ENCODE results near the gene TGIF2. TPM values are rescaled to one million over a fixed set of nuclear protein-coding genes. Genes with fewer than 3 reads are reported as not detected.
"Not testable (repeated sequence)": the region's sequence is repeated elsewhere in the genome, so short reads cannot be mapped to it uniquely, and the experiment has no call there.

TGIF2 gene
- total RNA-seq, 1 donor from 2014 or later, result 140 TPM

DNA sequence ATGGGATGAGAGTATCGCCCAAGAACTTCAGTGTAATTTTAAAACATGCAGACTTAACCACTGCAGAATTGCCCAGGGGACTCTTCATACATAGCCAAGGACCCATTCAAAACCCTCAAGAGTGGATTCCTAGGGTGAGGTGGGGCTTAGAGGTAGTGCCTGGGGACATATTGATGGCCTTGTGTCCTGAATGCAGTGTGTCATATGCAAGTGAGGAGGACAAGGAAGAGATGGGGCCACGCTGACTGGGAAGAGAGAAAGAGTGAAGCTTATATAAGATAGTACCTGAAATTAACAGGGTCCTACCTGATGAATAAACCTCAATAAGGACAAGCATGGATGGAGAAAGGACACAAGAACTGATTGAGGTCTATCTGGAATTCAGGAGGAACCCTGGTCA, 18.1 kb upstream of the TGIF2 start:
- TF ChIP-seq, protein P1, sequence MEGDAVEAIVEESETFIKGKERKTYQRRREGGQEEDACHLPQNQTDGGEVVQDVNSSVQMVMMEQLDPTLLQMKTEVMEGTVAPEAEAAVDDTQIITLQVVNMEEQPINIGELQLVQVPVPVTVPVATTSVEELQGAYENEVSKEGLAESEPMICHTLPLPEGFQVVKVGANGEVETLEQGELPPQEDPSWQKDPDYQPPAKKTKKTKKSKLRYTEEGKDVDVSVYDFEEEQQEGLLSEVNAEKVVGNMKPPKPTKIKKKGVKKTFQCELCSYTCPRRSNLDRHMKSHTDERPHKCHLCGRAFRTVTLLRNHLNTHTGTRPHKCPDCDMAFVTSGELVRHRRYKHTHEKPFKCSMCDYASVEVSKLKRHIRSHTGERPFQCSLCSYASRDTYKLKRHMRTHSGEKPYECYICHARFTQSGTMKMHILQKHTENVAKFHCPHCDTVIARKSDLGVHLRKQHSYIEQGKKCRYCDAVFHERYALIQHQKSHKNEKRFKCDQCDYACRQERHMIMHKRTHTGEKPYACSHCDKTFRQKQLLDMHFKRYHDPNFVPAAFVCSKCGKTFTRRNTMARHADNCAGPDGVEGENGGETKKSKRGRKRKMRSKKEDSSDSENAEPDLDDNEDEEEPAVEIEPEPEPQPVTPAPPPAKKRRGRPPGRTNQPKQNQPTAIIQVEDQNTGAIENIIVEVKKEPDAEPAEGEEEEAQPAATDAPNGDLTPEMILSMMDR (IDR thresholded peaks at IDR 0.05; ENCODE audit: unreplicated experiment), result no peak
- Mint-ChIP-seq H3K4me1 (ENCODE audit: low read depth) (peaks cover 1% of the 10 kb centered on the region), H3K27ac (no peak overlapping the region), H3K27me3 (no peaks in the 10 kb centered on the region), H3K36me3 (ENCODE audit: insufficient read depth) (peaks cover 1% of the 10 kb centered on the region), H3K4me3 (ENCODE audit: low read depth) (no peak overlapping the region), H3K9me3 (ENCODE audit: low read depth) (no peaks in the 10 kb centered on the region)
- no peak for DNase-seq (ENCODE audit: low spot score, unreplicated experiment)

DNA sequence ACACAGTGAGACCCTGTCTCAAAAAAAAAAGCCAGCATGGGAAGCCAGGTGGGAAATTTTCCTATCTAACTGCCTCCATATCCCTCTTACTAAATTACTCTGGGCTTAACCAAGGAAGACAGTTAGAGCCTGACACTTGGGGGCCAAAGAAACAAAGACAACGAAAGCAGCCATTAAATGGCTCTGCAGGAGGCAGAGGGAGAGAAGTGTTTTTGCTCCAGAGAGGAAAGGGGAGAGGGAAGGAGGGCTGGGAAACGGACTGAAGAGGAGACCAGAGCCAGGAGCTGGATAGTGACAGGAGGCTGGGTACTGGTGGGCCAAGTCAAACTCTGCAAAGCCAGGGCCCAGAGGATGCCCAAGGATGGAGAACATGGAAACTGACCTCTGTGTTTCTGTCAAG, 10.7 kb upstream of the TGIF2 start:
- Mint-ChIP-seq H3K4me1 (ENCODE audit: low read depth) (no peaks in the 10 kb centered on the region), H3K27ac (no peak overlapping the region), H3K9me3 (ENCODE audit: low read depth) (peaks cover 6% of the 10 kb centered on the region), H3K36me3 (ENCODE audit: insufficient read depth) (peaks cover 6% of the 10 kb centered on the region), H3K4me3 (ENCODE audit: low read depth) (no peak overlapping the region), H3K27me3 (no peaks in the 10 kb centered on the region)
- no peak for DNase-seq (ENCODE audit: low spot score, unreplicated experiment)
- TF ChIP-seq, protein P1 (IDR thresholded peaks at IDR 0.05; ENCODE audit: unreplicated experiment), result no peak

DNA sequence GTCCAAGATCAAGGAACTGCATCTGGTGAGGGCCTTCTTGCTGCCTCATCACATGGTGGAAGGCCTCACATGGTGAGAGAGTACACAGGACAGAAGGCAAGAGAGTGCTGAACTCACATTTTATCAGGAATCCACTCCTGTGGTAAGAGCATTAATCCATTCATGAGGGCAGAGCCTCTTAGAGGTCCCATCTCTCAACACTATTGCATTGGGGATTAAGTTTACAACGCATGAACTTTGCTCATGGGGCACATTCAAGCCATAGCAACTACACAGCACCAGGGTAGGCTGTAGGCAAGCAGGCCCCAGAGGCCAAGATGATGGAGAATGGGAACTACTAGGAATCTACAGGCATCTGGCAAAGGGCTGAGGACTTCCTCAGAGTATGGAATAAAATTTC, 10.0 kb upstream of the TGIF2 start:
- no peaks in the 10 kb centered on the region for H3K4me1 Mint-ChIP-seq (ENCODE audit: low read depth)
- peaks cover 6% of the 10 kb centered on the region for H3K9me3 Mint-ChIP-seq (ENCODE audit: low read depth)
- H3K27ac Mint-ChIP-seq, result peak overlapping the region; percentile 60
- no peak overlapping the region for H3K4me3 Mint-ChIP-seq (ENCODE audit: low read depth)
- TF ChIP-seq, protein P1 (IDR thresholded peaks at IDR 0.05; ENCODE audit: unreplicated experiment), result no peak
- no peaks in the 10 kb centered on the region for H3K27me3 Mint-ChIP-seq
- no peak for DNase-seq (ENCODE audit: low spot score, unreplicated experiment)
- H3K36me3 Mint-ChIP-seq (ENCODE audit: insufficient read depth), result peaks cover 6% of the 10 kb centered on the region

DNA sequence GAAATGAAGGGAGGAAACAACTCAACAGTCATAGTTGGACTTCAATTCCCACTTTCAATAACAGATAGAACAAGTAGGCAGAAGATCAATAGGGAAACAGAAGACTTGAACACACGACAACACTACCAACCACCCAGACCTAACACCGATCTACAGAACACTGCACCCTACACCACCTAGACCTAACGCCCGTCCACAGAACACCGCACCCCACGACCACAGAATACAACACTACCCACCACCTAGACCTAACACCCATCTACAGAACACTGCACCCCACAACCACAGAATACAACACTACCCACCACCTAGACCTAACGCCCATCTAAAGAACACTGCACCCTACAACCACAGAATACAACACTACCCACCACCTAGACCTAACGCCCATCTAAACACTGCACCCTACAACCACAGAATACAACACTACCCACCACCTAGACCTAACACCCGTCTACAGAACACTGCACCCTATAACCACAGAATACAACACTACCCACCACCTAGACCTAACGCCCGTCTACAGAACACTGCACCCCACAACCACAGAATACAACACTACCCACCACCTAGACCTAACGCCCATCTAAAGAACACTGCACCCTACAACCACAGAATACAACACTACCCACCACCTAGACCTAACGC, 9.2 kb upstream of the TGIF2 start:
- not testable (repeated sequence) for DNase-seq (ENCODE audit: low spot score, unreplicated experiment); H3K4me1 Mint-ChIP-seq (ENCODE audit: low read depth); H3K9me3 Mint-ChIP-seq (ENCODE audit: low read depth); H3K36me3 Mint-ChIP-seq (ENCODE audit: insufficient read depth); H3K27ac Mint-ChIP-seq; H3K27me3 Mint-ChIP-seq; H3K4me3 Mint-ChIP-seq (ENCODE audit: low read depth)

DNA sequence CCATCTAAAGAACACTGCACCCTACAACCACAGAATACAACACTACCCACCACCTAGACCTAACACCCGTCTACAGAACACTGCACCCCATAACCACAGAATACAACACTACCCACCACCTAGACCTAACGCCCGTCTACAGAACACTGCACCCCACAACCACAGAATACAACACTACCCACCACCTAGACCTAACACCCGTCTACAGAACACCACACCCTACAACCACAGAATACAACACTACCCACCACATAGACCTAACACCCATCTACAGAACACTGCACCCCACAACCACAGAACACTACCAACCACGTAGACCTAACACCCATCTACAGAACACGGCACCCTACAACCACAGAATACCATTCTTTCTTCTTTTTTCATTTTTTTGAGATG, 8.7 kb upstream of the TGIF2 start:
- H3K9me3 Mint-ChIP-seq (ENCODE audit: low read depth); H3K36me3 Mint-ChIP-seq (ENCODE audit: insufficient read depth); DNase-seq (ENCODE audit: low spot score, unreplicated experiment); H3K27me3 Mint-ChIP-seq; H3K4me1 Mint-ChIP-seq (ENCODE audit: low read depth); H3K27ac Mint-ChIP-seq; H3K4me3 Mint-ChIP-seq (ENCODE audit: low read depth): not testable (repeated sequence)

DNA sequence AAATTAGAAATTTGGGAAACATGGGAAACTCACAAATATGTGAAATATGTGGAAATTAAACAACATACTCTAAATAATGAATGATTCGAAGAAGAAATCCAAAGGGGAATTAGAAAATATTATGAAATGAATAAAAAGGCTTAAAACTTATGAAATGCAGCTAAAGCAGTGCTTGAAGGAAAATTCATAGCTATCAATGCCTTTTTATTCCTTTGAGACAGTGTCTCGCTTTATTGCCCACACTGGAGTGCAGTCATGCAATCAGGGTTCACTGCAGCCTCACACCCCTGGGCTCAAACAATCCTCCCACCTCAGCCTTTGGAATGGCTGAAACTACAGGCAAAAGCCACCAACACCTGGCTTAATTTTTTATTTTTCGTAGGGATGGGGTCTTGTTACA, 7.9 kb upstream of the TGIF2 start:
- DNase-seq (ENCODE audit: low spot score, unreplicated experiment), result no peak
- H3K27ac Mint-ChIP-seq, result no peak overlapping the region
- TF ChIP-seq, protein P1 (IDR thresholded peaks at IDR 0.05; ENCODE audit: unreplicated experiment), result no peak
- H3K9me3 Mint-ChIP-seq (ENCODE audit: low read depth), result peaks cover 6% of the 10 kb centered on the region
- no peak overlapping the region for H3K4me3 Mint-ChIP-seq (ENCODE audit: low read depth)
- no peaks in the 10 kb centered on the region for H3K4me1 Mint-ChIP-seq (ENCODE audit: low read depth)
- H3K27me3 Mint-ChIP-seq, result no peaks in the 10 kb centered on the region
- H3K36me3 Mint-ChIP-seq (ENCODE audit: insufficient read depth), result peaks cover 6% of the 10 kb centered on the region
